Measurements from ENCODE around the gene FTSJ3. TPM values are rescaled to one million over a fixed set of nuclear protein-coding genes. Genes with fewer than 3 reads are reported as not detected.

Gene FTSJ3
- total and polyA plus RNA-seq, 4 experiments from 2014 or later, result 12.3 to 62.2 (median 51.5) TPM

DNA sequence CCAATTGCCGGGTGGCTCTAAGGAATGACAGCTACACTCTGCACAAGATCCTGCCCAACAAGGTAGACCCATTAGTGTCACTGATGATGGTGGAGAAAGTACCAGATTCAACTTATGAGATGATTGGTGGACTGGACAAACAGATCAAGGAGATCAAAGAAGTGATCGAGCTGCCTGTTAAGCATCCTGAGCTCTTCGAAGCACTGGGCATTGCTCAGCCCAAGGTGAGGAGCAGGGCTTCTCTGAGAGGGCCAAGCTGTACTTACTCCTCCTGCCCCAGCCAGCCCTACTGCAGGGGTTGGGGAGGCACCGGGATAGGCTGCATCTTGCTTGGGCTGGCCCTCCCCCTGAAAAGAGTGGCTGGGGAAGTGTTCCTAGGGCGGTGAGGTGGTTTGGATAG is 2.8 kb upstream of the FTSJ3 start:
- POLR2A ChIA-PET (ENCODE audit: partially characterized antibody), result interaction anchor here (0.9 to 12.7 kb wide), 7 partner anchors 9 to 316 kb away, joined by 3 to 129 read pairs (median 6); partner anchors contain the start of genes CCDC47, DDX42 and SMARCD2
- Mint-ChIP-seq H3K36me3 (peaks cover 50 to 94% of the 10 kb centered on the region in 2 donors), H3K4me3 (peak overlapping the region in 1 of 8 donors; percentile 76), H3K9me3 (peaks cover 0 to 3% (median 0%) of the 10 kb centered on the region in 8 donors), H3K27ac (peak overlapping the region in 5 of 7 donors; percentile 22 to 95 (median 75)), H3K4me1 (peaks cover 49 to 86% (median 73%) of the 10 kb centered on the region in 4 donors), H3K27me3 (no peaks in the 10 kb centered on the region)
- no peaks in the 10 kb centered on the region for H3K9me3 ChIP-seq (ENCODE audit: control insufficient read depth in 1 of 2, low read length in 2 of 2)
- no peak overlapping the region for H3K4me3 ChIP-seq (ENCODE audit: low read length in 2 of 2)
- peaks cover 72% of the 10 kb centered on the region for H3K4me1 ChIP-seq (ENCODE audit: insufficient read depth, low read length)
- DNase-seq, result no peak
- peak overlapping the region; percentile 7 for H3K27ac ChIP-seq (ENCODE audit: low read depth, low read length)
- intact Hi-C loops (cut with micrococcal nuclease), result no loop called here
- H3K27me3 ChIP-seq (ENCODE audit: insufficient read depth, low read length), result no peaks in the 10 kb centered on the region
- peaks cover 68% of the 10 kb centered on the region for H3K36me3 ChIP-seq (ENCODE audit: insufficient read depth, low read length)
- CTCF ChIA-PET (ENCODE audit: partially characterized antibody), result interaction anchor here (0.9 to 5.3 kb wide), 4 partner anchors 10 to 19 kb away, joined by 3 to 37 read pairs (median 18); partner anchors contain the start of gene SMARCD2

GRCh38 chr17:63828936-63829335 is 1.5 kb upstream of the FTSJ3 start:
- peak overlapping the region in 7 of 8 donors; percentile 5 to 94 (median 50) for H3K4me3 Mint-ChIP-seq
- peaks cover 0 to 3% (median 0%) of the 10 kb centered on the region in 8 donors for H3K9me3 Mint-ChIP-seq
- Histone ChIP-seq H3K9me3 (ENCODE audit: control insufficient read depth in 1 of 2, low read length in 2 of 2) (no peaks in the 10 kb centered on the region), H3K4me1 (ENCODE audit: insufficient read depth, low read length) (peaks cover 67% of the 10 kb centered on the region), H3K4me3 (ENCODE audit: low read length in 2 of 2) (no peak overlapping the region), H3K27me3 (ENCODE audit: insufficient read depth, low read length) (no peaks in the 10 kb centered on the region), H3K36me3 (ENCODE audit: insufficient read depth, low read length) (peaks cover 71% of the 10 kb centered on the region), H3K27ac (ENCODE audit: low read depth, low read length) (peak overlapping the region; percentile 8)
- CTCF ChIA-PET (ENCODE audit: partially characterized antibody), result interaction anchor here (1.2 to 5.3 kb wide), 7 partner anchors 11 to 134 kb away, joined by 3 to 37 read pairs (median 4); partner anchors contain the start of gene SMARCD2
- H3K4me1 Mint-ChIP-seq, result peaks cover 45 to 84% (median 74%) of the 10 kb centered on the region in 4 donors
- H3K27ac Mint-ChIP-seq, result peak overlapping the region in 6 of 7 donors; percentile 29 to 95 (median 61)
- DNase-seq, result no peak
- no peaks in the 10 kb centered on the region for H3K27me3 Mint-ChIP-seq
- H3K36me3 Mint-ChIP-seq, result peaks cover 55 to 95% of the 10 kb centered on the region in 2 donors
- POLR2A ChIA-PET (ENCODE audit: partially characterized antibody), result interaction anchor here (0.6 to 12.7 kb wide), 9 partner anchors 11 to 677 kb away, joined by 3 to 129 read pairs (median 4); partner anchors contain the start of genes CCDC47, DDX42, DDX5 and ICAM2
- intact Hi-C loops (cut with micrococcal nuclease), result loop anchor here (5.0 kb wide), 1 partner anchor 207 kb away; the partner anchor contains the start of gene MAP3K3

GRCh38 chr17:63827801-63828221 is 348 bp upstream of the FTSJ3 start:
- ChIA-PET CTCF (ENCODE audit: partially characterized antibody) (interaction anchor here (0.8 to 5.3 kb wide), 12 partner anchors 8 to 133 kb away, joined by 3 to 37 read pairs (median 4); partner anchors contain the start of gene SMARCD2), POLR2A (ENCODE audit: partially characterized antibody) (interaction anchor here (1.0 to 12.7 kb wide), 8 partner anchors 12 to 318 kb away, joined by 3 to 129 read pairs (median 10); partner anchors contain the start of genes CCDC47, DDX42, ICAM2 and LIMD2)
- H3K36me3 Mint-ChIP-seq, result peaks cover 61 to 93% of the 10 kb centered on the region in 2 donors
- no peak for DNase-seq
- H3K4me1 Mint-ChIP-seq, result peaks cover 46 to 91% (median 76%) of the 10 kb centered on the region in 4 donors
- peaks cover 69% of the 10 kb centered on the region for H3K36me3 ChIP-seq (ENCODE audit: insufficient read depth, low read length)
- H3K27ac ChIP-seq (ENCODE audit: low read depth, low read length), result peak overlapping the region; percentile 90
- H3K4me1 ChIP-seq (ENCODE audit: insufficient read depth, low read length), result peaks cover 67% of the 10 kb centered on the region
- peaks cover 0 to 3% (median 0%) of the 10 kb centered on the region in 8 donors for H3K9me3 Mint-ChIP-seq
- no peaks in the 10 kb centered on the region for H3K27me3 ChIP-seq (ENCODE audit: insufficient read depth, low read length)
- peak overlapping the region; percentile 93 to 100 (median 98) for H3K4me3 Mint-ChIP-seq
- H3K4me3 ChIP-seq (ENCODE audit: low read length in 2 of 2), result peak overlapping the region; percentile 93
- intact Hi-C loops (cut with micrococcal nuclease), result loop anchor here (1.0 to 5.0 kb wide), 5 partner anchors 15 to 206 kb away; partner anchors contain the start of genes CCDC47, MAP3K3 and STRADA
- no peaks in the 10 kb centered on the region for H3K27me3 Mint-ChIP-seq
- no peaks in the 10 kb centered on the region for H3K9me3 ChIP-seq (ENCODE audit: control insufficient read depth in 1 of 2, low read length in 2 of 2)
- peak overlapping the region; percentile 95 to 100 (median 100) for H3K27ac Mint-ChIP-seq

- DNase-seq, result no peak
- peaks cover 67% of the 10 kb centered on the region for H3K36me3 ChIP-seq (ENCODE audit: insufficient read depth, low read length)
- H3K4me1 Mint-ChIP-seq, result peaks cover 42 to 92% (median 72%) of the 10 kb centered on the region in 4 donors
- H3K9me3 Mint-ChIP-seq, result peaks cover 0 to 3% (median 0%) of the 10 kb centered on the region in 8 donors
- peaks cover 55% of the 10 kb centered on the region for H3K4me1 ChIP-seq (ENCODE audit: insufficient read depth, low read length)
- CTCF ChIA-PET (ENCODE audit: partially characterized antibody), result interaction anchor here (1.0 to 2.8 kb wide), 6 partner anchors 8 to 39 kb away, joined by 3 to 10 read pairs (median 3); partner anchors contain the start of gene SMARCD2
- peak overlapping the region; percentile 95 to 100 (median 100) for H3K27ac Mint-ChIP-seq
- H3K4me3 ChIP-seq (ENCODE audit: low read length in 2 of 2), result peak overlapping the region; percentile 93
- no peaks in the 10 kb centered on the region for H3K27me3 Mint-ChIP-seq
- H3K9me3 ChIP-seq (ENCODE audit: control insufficient read depth in 1 of 2, low read length in 2 of 2), result no peaks in the 10 kb centered on the region
- peaks cover 62 to 93% of the 10 kb centered on the region in 2 donors for H3K36me3 Mint-ChIP-seq
- peak overlapping the region; percentile 93 to 100 (median 98) for H3K4me3 Mint-ChIP-seq
- POLR2A ChIA-PET (ENCODE audit: partially characterized antibody), result interaction anchor here (0.9 to 12.7 kb wide), 13 partner anchors 8 to 320 kb away, joined by 3 to 129 read pairs (median 4); partner anchors contain the start of genes CCDC47, DDX42, LIMD2 and MAP3K3
- intact Hi-C loops (cut with micrococcal nuclease), result loop anchor here (1.0 to 5.0 kb wide), 5 partner anchors 17 to 204 kb away; partner anchors contain the start of genes CCDC47, MAP3K3 and STRADA
- H3K27ac ChIP-seq (ENCODE audit: low read depth, low read length), result peak overlapping the region; percentile 90
- H3K27me3 ChIP-seq (ENCODE audit: insufficient read depth, low read length), result no peaks in the 10 kb centered on the region
These were observed 928 bp downstream of the FTSJ3 start for GRCh38 chr17:63826468-63827001.

DNA sequence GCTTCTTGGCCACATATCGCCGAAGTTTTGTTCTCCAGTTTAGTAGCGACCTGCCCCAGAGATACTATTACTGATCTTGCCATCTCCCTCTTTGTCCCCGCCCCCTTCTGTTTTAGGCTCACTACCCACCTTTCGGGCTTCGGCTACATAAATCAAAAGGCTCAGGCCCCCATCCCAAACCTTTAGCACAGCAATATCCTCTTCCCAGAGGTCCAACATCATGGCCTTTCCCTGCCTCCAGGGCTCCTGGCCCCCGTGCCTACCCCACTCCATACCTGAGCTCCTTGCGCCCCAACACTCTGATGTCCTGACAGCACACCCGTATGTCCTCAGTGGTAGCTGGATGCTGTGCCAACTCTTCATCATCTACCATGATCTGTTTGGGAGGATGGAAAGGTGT is 3.1 kb downstream of the FTSJ3 start:
- peaks cover 0 to 3% (median 0%) of the 10 kb centered on the region in 8 donors for H3K9me3 Mint-ChIP-seq
- H3K36me3 Mint-ChIP-seq, result peaks cover 53 to 92% of the 10 kb centered on the region in 2 donors
- H3K27ac Mint-ChIP-seq, result peak overlapping the region in 6 of 7 donors; percentile 31 to 84 (median 76)
- peaks cover 30 to 70% (median 53%) of the 10 kb centered on the region in 4 donors for H3K4me1 Mint-ChIP-seq
- peak overlapping the region in 2 of 8 donors; percentile 39 to 49 for H3K4me3 Mint-ChIP-seq
- no peak for DNase-seq
- ChIA-PET POLR2A (ENCODE audit: partially characterized antibody) (interaction anchor here (0.8 to 12.7 kb wide), 6 partner anchors 15 to 124 kb away, joined by 3 to 104 read pairs (median 6); partner anchors contain the start of genes CCDC47, DDX42 and SMARCD2), CTCF (ENCODE audit: partially characterized antibody) (interaction anchor here (0.8 to 2.8 kb wide), 4 partner anchors 9 to 127 kb away, joined by 3 to 10 read pairs (median 3); no protein-coding TSS in a partner anchor)
- Histone ChIP-seq H3K4me1 (ENCODE audit: insufficient read depth, low read length) (peaks cover 35% of the 10 kb centered on the region), H3K36me3 (ENCODE audit: insufficient read depth, low read length) (peaks cover 64% of the 10 kb centered on the region), H3K27me3 (ENCODE audit: insufficient read depth, low read length) (no peaks in the 10 kb centered on the region), H3K9me3 (ENCODE audit: control insufficient read depth in 1 of 2, low read length in 2 of 2) (no peaks in the 10 kb centered on the region), H3K4me3 (ENCODE audit: low read length in 2 of 2) (no peak overlapping the region), H3K27ac (ENCODE audit: low read depth, low read length) (no peak overlapping the region)
- intact Hi-C loops (cut with micrococcal nuclease), result no loop called here
- no peaks in the 10 kb centered on the region for H3K27me3 Mint-ChIP-seq

DNA sequence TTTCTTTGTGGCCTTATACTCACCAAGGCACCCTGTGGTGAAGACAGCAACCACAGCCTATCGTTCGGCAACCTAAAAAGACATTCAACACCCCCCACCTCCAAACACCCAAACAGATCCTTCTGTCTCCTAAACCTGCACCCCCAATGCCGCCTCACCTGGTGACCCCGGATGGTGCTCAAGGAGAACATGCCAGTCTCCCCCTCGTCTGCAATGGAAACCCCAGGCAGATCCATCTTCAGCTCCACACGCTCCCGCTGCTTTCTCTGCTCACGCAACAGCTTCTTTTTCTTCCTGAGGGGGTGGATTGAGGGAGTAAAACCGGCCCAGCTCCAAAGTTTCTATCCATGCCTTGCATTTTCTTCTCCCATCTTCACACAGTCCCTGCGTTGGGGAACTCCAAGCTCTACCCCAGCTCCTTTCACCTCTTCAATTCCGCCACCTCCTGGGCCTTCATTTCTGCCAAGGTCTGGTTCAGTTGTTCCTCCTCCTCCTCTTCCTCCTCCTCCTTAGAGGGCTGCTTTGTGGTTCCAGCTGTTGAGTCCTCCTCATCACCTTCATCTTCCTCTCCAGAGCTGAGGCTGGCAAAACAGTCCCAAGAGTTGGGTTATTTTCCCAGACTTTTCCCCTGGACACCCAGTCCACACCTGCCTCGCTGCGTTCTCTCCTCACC is 3.7 kb downstream of the FTSJ3 start:
- Mint-ChIP-seq H3K27ac (peak overlapping the region in 6 of 7 donors; percentile 31 to 84 (median 76)), H3K27me3 (no peaks in the 10 kb centered on the region), H3K9me3 (peaks cover 0 to 3% (median 0%) of the 10 kb centered on the region in 8 donors), H3K4me1 (peaks cover 30 to 68% (median 47%) of the 10 kb centered on the region in 4 donors), H3K4me3 (peak overlapping the region in 3 of 8 donors; percentile 39 to 53 (median 49)), H3K36me3 (peaks cover 57 to 92% of the 10 kb centered on the region in 2 donors)
- Histone ChIP-seq H3K4me3 (ENCODE audit: low read length in 2 of 2) (no peak overlapping the region), H3K4me1 (ENCODE audit: insufficient read depth, low read length) (peaks cover 35% of the 10 kb centered on the region), H3K9me3 (ENCODE audit: control insufficient read depth in 1 of 2, low read length in 2 of 2) (no peaks in the 10 kb centered on the region), H3K27me3 (ENCODE audit: insufficient read depth, low read length) (no peaks in the 10 kb centered on the region), H3K27ac (ENCODE audit: low read depth, low read length) (no peak overlapping the region), H3K36me3 (ENCODE audit: insufficient read depth, low read length) (peaks cover 64% of the 10 kb centered on the region)
- POLR2A ChIA-PET (ENCODE audit: partially characterized antibody), result interaction anchor here (0.8 to 12.7 kb wide), 7 partner anchors 15 to 123 kb away, joined by 3 to 104 read pairs (median 6); partner anchors contain the start of genes CCDC47, DDX42 and SMARCD2
- no peak for DNase-seq
- CTCF ChIA-PET (ENCODE audit: partially characterized antibody), result interaction anchor here (0.8 to 1.6 kb wide), 3 partner anchors 9 to 126 kb away, joined by 3 read pairs; no protein-coding TSS in a partner anchor
- intact Hi-C loops (cut with micrococcal nuclease), result no loop called here

Measured in CD4-positive, alpha-beta memory T cell (primary cell).